GM03348 (cell line): Measurements from ENCODE around the gene SLC11A1.

ENCODE experiments used
- DNase-seq: peaks from one replicate; pipeline ENCODE4 v3.0.0; 2012; ENCODE audit warnings: low spot score

Gene SLC11A1

DNA sequence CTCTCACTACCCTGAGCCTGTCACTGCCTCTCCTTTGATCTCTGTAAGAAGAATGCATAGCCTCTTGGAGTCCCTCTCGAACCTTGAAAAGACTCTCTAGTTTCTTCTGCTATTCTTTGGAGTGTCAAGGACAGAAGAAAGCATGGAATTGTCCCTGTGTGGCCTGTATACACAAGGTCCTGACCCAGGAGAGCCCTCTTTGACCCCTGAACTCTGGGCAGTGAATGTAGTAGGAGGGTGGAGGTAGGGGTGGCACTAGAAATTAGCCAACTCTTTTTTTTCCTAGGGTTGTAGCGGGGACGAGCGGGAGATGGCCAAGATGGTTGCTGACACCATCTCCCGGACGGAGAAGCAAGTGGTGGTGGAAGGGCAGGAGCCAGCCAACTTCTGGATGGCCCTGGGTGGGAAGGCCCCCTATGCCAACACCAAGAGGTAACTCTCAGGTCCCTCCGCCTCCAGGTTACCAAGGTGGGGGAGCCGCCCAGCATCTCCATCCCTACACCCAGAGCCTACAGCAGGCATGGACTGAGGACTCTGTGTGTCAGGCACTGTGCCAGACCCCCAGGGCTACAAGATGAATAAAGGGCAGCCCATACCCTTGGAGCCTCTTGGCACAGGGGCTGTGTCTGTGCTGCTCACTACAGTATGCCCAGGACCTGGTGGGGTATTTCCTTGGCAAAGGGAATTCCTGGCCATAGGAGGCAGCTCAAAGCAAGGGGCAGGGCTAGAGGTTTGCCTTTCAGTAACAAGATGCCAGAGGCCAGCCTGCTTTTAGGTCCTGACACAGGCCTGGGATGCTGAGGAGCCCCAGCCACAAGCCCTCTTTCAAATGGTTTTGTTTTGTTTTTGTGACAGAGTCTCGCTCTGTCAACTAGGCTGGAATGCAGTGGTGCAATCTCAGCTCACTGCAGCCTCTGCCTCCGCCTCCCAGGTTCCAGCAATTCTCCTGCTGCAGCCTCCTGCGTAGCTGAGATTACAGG is 53.2 kb downstream of the SLC11A1 start:
- DNase-seq = peak; percentile 8

DNA sequence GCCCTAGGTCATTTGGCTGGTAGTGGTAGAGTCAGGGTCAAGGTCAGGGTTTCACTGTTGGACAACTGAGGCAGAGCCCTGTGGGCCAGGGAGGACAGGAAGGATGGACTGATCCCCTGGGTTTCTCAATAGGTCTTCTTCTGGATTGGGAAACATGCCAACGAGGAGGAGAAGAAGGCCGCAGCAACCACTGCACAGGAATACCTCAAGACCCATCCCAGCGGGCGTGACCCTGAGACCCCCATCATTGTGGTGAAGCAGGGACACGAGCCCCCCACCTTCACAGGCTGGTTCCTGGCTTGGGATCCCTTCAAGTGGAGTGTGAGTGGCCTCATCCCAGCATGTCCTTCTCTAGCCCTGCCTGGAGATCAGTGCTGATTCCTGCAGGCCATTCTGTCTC is 54.9 kb downstream of the SLC11A1 start:
- DNase-seq = no peak

DNA sequence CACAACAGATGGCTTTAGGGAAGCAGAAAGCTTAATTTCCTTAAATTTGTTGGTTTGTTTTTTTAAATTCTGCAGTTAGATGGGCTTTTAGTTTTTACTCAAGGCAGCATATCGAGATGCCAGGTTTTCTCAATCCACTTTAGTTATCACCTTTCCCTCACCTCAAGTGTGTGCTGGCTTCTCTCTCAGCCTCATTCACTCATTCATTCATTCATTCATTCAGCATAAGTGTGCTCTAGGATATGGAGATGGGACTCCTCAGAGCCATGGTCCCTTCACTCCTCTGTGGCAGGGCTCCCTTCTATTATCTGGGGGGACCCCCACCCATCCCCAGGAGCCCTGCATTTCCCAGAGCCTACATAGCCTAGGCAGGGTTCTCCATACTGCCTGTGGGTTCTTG is 55.9 kb downstream of the SLC11A1 start:
- peak; percentile 1 for DNase-seq

DNA sequence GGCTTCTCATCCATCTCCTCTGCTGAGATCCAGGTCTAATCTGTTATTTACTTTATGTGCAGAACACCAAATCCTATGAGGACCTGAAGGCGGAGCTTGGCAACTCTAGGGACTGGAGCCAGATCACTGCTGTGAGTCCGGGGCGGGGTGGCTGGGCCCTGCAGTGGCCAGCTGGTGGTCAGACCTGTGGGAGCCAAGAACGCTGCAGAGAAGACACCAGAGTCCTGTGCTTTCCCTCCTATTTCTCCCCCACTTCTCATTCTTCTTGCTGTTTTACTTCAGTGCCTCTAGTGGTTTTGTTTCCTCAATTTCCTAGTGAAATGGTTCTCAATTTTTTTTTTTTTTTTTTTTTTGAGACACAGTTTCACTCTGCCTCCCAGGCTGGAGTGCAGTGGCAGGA is 56.5 kb downstream of the SLC11A1 start:
- peak; percentile 3 for DNase-seq

DNA sequence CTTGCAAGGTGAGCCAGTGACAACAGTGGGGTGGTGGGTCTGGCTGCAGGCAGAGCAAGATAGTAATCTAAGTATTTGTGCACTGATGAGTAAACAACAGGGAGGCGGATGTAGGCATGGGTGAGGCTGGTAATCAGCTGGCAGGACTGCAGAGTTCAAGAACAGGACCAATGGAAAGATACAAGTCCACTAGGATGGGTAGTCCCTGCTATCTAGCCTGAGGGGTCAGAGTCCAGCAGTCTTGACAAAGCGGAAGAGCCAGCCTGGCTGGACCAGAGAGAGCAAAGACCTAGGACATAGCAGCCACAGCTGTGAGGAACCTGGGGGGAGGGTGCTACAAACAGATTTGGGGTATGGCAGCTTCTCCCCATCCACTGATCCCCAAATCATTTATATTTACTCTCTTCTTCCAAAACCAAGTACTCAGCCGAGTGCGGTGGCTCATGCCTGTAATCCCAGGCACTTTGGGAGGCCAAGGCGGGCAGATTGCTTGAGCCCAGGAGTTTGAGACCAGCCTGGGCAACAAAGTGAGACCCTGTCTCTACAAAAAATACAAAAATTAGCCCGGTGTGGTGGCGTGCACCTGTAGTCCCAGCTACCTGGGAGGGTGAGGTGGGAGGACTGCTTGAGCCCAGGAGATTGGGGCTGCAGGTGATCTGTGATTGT is 62.8 kb downstream of the SLC11A1 start:
- DNase-seq = no peak

DNA sequence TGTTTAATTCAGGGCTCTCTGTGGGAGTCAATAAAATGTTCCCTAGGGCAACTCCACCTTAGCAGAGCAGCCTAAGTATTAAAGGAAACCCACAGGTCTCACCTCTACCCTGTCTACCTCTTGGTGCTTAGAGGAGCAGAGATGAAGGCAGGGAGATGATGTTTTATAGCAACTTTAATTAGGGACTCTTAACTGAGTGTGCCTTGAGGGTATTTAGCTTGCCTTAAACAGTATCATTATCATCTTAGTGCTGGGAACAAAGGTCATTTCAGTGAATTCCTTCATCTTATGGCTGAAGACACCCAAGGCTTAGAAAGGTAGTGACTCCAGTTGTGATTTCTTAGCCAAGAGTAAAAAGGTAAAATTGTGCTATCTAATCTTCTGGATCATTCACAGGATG is 63.5 kb downstream of the SLC11A1 start:
- no peak for DNase-seq
